DND-41 (cell line): ENCODE data around the gene SMOC2.

Experiments used
- EZH2 ChIP-seq: IDR thresholded peaks from 3 replicates; pipeline ENCODE4 v1.6.1; 2012; ENCODE audit warnings: borderline replicate concordance, low read depth, mild to moderate bottlenecking, moderate library complexity, low read length, inconsistent platforms; ENCODE audit not compliant: severe bottlenecking
- TF ChIP-seq, protein P1 (sequence below): IDR thresholded peaks from 2 replicates; pipeline ENCODE4 v1.5.1; 2012; ENCODE audit warnings: borderline replicate concordance, low read length, moderate library complexity, mild to moderate bottlenecking; ENCODE audit not compliant: poor library complexity, severe bottlenecking; ENCODE audit errors: extremely low read depth

DNA sequence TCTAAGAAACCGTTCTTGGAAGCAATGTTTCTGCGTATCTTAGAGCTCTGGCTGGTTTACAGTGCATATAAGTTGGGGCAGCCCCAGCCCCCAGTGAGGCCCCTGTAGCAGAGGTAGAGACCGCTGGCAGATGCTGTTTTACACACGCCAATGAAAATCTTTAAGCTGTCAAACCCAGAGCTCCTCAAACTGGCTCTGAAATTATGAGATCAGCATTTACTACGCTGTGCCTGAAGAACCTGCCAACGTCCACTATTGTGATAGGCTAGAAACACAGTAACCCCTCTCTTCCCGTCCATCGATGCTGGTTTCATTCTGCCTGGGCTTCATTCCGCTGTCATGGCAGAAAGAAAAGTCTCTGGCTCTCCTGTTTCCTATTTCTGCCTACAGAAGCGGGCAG, 160.6 kb downstream of the SMOC2 start:
- TF ChIP-seq, protein P1, sequence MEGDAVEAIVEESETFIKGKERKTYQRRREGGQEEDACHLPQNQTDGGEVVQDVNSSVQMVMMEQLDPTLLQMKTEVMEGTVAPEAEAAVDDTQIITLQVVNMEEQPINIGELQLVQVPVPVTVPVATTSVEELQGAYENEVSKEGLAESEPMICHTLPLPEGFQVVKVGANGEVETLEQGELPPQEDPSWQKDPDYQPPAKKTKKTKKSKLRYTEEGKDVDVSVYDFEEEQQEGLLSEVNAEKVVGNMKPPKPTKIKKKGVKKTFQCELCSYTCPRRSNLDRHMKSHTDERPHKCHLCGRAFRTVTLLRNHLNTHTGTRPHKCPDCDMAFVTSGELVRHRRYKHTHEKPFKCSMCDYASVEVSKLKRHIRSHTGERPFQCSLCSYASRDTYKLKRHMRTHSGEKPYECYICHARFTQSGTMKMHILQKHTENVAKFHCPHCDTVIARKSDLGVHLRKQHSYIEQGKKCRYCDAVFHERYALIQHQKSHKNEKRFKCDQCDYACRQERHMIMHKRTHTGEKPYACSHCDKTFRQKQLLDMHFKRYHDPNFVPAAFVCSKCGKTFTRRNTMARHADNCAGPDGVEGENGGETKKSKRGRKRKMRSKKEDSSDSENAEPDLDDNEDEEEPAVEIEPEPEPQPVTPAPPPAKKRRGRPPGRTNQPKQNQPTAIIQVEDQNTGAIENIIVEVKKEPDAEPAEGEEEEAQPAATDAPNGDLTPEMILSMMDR: no peak
- TF ChIP-seq EZH2: no peak
